Activated CD8-positive, alpha-beta T cell treated with anti-CD3 and anti-CD28 coated beads for 36 hours (primary cell): ENCODE data around the gene SORCS2. TPM values are rescaled to one million over a fixed set of nuclear protein-coding genes. Genes with fewer than 3 reads are reported as not detected.

Source experiments
- ATAC-seq: fragments of 200-7000 bp; cut with Tn5 transposase; one replicate; pipeline ENCODE4 v1.10.0; 2021; ENCODE audit warnings: mild to moderate bottlenecking, moderate library complexity
- CTCF ChIA-PET: fragments of 350-600 bp; sonication (Branson Sonifier 250); formaldehyde crosslinking; loops from one replicate; lab custom pipeline; 2021; ENCODE audit warnings: antibody characterized with exemption; lab: Charles Lee
- POLR2A ChIA-PET: fragments of 350-600 bp; sonication (Branson Sonifier 250); formaldehyde crosslinking; loops from one replicate; lab custom pipeline; 2021; ENCODE audit warnings: antibody characterized with exemption; lab: Charles Lee
- DNase-seq: peaks from one replicate; pipeline ENCODE4 v3.0.0-alpha.2; 2020
- H3K27ac Mint-ChIP-seq: one replicate; pipeline ENCODE4 v1.8.0; 2021; ENCODE audit warnings: mild to moderate bottlenecking, mixed read lengths
- H3K27me3 Mint-ChIP-seq: one replicate; pipeline ENCODE4 v1.8.0; 2021; ENCODE audit warnings: mixed read lengths
- H3K36me3 Mint-ChIP-seq: one replicate; pipeline ENCODE4 v1.8.0; 2021; ENCODE audit warnings: low read depth, mixed read lengths
- H3K4me1 Mint-ChIP-seq: one replicate; pipeline ENCODE4 v1.8.0; 2021; ENCODE audit warnings: low read depth, mixed read lengths
- H3K4me3 Mint-ChIP-seq: one replicate; pipeline ENCODE4 v1.8.0; 2021; ENCODE audit warnings: mild to moderate bottlenecking, moderate library complexity, mixed read lengths
- H3K9me3 Mint-ChIP-seq: one replicate; pipeline ENCODE4 v1.8.0; 2021; ENCODE audit warnings: mixed read lengths
- intact Hi-C: fragments of 100-400 bp; cut with micrococcal nuclease; formaldehyde crosslinking; loops from one replicate; pipeline ENCODE4 v1.10.0; 2022
- total RNA-seq, 2 experiments: library from RNA; stranded (reverse); gene quantifications; one replicate each; pipeline ENCODE4 v1.2.3, GENCODE V29; 2021
- TF ChIP-seq, protein P1 (sequence below): fragments of 200-600 bp; IDR thresholded peaks from one replicate; pipeline ENCODE4 v1.8.0; 2022; ENCODE audit warnings: antibody characterized with exemption, mild to moderate bottlenecking

Gene SORCS2
- total RNA-seq, 2 experiments from 2014 or later = 0.05 TPM; not detected in 1

DNA sequence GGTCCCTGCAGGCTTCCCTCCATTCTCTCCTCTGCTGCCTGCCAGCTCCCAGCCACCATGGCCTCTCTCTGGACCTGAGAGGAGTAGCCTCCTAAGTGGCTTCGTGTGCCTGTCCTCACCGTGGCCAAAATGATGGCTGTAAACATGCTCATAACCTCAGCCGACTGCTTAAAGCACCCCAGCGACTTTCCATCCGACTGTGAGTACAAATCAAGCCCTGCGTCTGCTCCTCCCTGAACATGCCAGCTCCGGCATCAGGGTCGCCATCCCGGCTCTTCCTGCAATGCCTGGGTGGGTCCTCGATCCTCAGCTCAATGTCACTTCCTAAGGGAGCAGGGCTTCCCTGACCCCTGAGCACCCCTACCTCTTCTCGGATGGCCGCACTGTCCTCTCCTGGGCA lies 3.3 kb upstream of the SORCS2 start:
- DNase-seq (no peak), ATAC-seq (no peak)
- intact Hi-C loops = no loop called here
- ChIA-PET POLR2A (no interaction called here), CTCF (interaction anchor here (0.7 kb wide), 2 partner anchors 25 to 613 kb away, joined by 3 to 4 read pairs; no protein-coding TSS in a partner anchor)
- Mint-ChIP-seq H3K27me3 (peaks cover 23% of the 10 kb centered on the region), H3K9me3 (no peaks in the 10 kb centered on the region), H3K4me3 (no peak overlapping the region), H3K27ac (no peak overlapping the region), H3K36me3 (no peaks in the 10 kb centered on the region), H3K4me1 (peaks cover 2% of the 10 kb centered on the region)
- TF ChIP-seq, protein P1, sequence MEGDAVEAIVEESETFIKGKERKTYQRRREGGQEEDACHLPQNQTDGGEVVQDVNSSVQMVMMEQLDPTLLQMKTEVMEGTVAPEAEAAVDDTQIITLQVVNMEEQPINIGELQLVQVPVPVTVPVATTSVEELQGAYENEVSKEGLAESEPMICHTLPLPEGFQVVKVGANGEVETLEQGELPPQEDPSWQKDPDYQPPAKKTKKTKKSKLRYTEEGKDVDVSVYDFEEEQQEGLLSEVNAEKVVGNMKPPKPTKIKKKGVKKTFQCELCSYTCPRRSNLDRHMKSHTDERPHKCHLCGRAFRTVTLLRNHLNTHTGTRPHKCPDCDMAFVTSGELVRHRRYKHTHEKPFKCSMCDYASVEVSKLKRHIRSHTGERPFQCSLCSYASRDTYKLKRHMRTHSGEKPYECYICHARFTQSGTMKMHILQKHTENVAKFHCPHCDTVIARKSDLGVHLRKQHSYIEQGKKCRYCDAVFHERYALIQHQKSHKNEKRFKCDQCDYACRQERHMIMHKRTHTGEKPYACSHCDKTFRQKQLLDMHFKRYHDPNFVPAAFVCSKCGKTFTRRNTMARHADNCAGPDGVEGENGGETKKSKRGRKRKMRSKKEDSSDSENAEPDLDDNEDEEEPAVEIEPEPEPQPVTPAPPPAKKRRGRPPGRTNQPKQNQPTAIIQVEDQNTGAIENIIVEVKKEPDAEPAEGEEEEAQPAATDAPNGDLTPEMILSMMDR = no peak

DNA sequence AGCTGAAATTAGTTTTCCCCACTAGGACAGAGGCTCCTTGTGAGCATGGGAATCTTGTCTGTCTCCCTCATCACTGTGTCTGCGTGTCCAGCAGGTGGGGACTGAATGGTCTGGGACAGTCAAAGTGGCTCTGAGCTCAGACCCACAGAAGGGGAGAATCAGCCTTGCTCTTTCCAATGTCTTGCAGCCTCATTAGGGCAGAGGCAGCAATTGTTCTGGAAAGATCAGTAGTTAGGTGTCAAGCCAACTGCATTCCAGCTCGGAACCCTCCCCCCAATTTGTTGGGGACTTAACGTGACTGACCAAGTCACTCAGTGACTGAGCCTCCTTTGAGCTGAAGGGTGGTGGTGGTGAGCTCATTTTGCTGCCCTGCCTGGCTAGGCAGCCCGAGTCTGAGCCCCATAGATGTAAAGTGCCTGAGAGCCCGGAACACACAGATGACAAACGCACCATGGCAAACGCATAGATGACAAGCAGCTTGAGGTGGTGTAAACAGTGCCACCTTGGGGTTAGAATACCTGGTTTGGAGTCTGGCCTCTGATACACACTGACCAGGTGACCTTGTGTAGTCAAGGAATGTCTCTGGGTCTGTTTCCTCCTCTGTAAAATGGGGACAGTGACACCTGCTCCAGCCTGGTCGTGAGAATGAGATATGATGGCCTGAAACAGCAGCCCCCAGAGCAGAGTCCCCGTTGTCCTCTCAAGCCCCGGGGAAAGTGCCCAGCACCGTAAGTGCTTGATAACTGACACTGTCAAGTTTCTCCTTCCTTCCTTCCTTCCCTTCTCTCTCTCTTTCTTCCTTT lies 2.7 kb upstream of the SORCS2 start:
- TF ChIP-seq, protein P1 = no peak
- ATAC-seq (no peak), DNase-seq (no peak)
- ChIA-PET POLR2A (no interaction called here), CTCF (interaction anchor here (0.7 kb wide), 1 partner anchor 612 kb away, joined by 3 read pairs; no protein-coding TSS in a partner anchor)
- Mint-ChIP-seq H3K27ac (no peak overlapping the region), H3K4me3 (no peak overlapping the region), H3K4me1 (peaks cover 2% of the 10 kb centered on the region), H3K9me3 (no peaks in the 10 kb centered on the region), H3K27me3 (peaks cover 29% of the 10 kb centered on the region), H3K36me3 (no peaks in the 10 kb centered on the region)
- intact Hi-C loops = no loop called here

DNA sequence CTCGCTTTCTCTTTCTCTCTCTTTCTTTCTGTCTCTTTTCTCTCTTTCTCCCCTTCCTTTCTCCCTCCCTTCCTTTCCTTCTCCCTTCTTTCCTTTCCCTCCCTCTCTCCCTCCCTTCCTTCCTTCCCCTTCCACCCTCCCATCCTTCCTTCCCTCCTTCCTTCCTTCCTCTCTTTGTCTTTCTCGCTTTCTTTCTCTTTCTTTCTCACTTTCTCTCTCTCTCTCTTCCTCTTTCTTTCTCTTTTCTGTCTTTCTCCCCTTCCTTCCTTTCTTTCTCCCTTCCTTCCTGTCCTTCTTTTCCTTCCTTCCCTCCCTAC lies 2.1 kb upstream of the SORCS2 start:
- intact Hi-C loops = no loop called here
- no peak for ATAC-seq
- DNase-seq = no peak
- Mint-ChIP-seq H3K4me1 (peaks cover 2% of the 10 kb centered on the region), H3K9me3 (no peaks in the 10 kb centered on the region), H3K27me3 (peaks cover 34% of the 10 kb centered on the region), H3K36me3 (no peaks in the 10 kb centered on the region), H3K4me3 (no peak overlapping the region), H3K27ac (no peak overlapping the region)
- ChIA-PET CTCF (no interaction called here), POLR2A (no interaction called here)
- TF ChIP-seq, protein P1 = no peak

DNA sequence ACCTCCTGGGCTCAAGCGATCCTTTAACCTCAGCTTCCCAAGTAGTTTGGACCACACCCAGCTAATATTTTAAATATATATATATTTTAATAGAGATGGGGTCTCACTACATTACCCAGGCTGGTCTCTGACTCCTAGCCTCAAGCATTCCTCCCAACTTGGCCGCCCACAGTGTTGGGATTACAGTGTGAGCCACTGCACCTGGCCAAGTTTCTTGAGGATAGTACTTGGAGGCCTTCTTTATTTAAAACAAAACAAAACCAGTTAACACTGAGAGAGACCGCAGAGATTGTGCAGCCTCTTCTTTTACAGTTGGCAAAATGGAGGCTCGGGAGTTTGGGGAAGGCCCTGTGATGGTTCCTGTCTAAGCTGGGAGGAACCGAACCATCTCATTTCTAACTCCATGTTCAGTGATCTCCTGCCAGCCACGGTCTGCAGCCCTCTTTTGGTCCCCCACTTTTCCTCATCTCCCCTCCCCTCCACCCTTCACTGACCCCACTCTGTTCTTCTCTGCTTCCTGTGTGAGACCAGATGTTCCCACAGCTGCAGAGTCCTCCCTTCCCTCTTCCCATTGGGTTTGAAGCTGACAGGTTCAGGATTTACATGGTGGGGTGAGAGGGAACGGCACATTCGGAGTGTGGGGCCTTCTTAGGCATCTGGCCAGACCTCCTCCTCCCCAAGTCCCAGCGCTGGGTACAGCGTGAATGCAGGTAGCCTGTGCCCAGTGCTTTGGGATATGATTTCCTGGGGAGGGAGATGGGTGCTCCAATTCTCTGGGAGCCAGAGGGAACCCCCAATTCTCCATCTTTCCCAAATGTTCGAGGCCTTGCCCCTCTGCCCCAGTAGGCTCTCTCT lies 1.4 kb upstream of the SORCS2 start:
- H3K27ac Mint-ChIP-seq = no peak overlapping the region
- H3K27me3 Mint-ChIP-seq = peaks cover 37% of the 10 kb centered on the region
- no peaks in the 10 kb centered on the region for H3K36me3 Mint-ChIP-seq
- H3K4me3 Mint-ChIP-seq = no peak overlapping the region
- peaks cover 2% of the 10 kb centered on the region for H3K4me1 Mint-ChIP-seq
- TF ChIP-seq, protein P1 = no peak
- DNase-seq = no peak
- ChIA-PET CTCF (interaction anchor here (1.0 to 1.8 kb wide), 3 partner anchors 145 to 148 kb away, joined by 3 to 9 read pairs (median 3); partner anchors contain the start of gene TADA2B), POLR2A (no interaction called here)
- ATAC-seq = no peak
- intact Hi-C loops = no loop called here
- H3K9me3 Mint-ChIP-seq = no peaks in the 10 kb centered on the region
